Hepatocyte (in vitro differentiated cells): Measurements from ENCODE around the gene SHROOM3. TPM values are rescaled to one million over a fixed set of nuclear protein-coding genes. Genes with fewer than 3 reads are reported as not detected.

Experiments used
- DNase-seq: peaks from one replicate; pipeline ENCODE4 v3.0.0-alpha.2; 2016; ENCODE audit warnings: low spot score
- H2AFZ ChIP-seq: fragments of 200-600 bp; sonication (generic); 2 replicates; pipeline ENCODE4 v1.6.0; 2016; ENCODE audit warnings: antibody characterized with exemption, mild to moderate bottlenecking
- H3K27ac ChIP-seq: fragments of 200-600 bp; sonication (generic); 2 replicates; pipeline ENCODE4 v1.5.1; 2016; ENCODE audit warnings: mild to moderate bottlenecking
- H3K27me3 ChIP-seq: fragments of 200-600 bp; sonication (generic); 2 replicates; pipeline ENCODE4 v1.6.1; 2016
- H3K36me3 ChIP-seq: fragments of 200-600 bp; sonication (generic); replicated peaks from 2 replicates; pipeline ENCODE4 v1.5.1; 2016; ENCODE audit warnings: low read depth; ENCODE audit not compliant: insufficient read depth
- H3K4me1 ChIP-seq: fragments of 200-600 bp; sonication (generic); 2 replicates; pipeline ENCODE4 v1.5.1; 2016; ENCODE audit warnings: mild to moderate bottlenecking, moderate library complexity; ENCODE audit not compliant: insufficient read depth
- H3K4me2 ChIP-seq: fragments of 200-600 bp; sonication (generic); 2 replicates; pipeline ENCODE4 v1.6.0; 2016
- H3K4me3 ChIP-seq: fragments of 200-600 bp; sonication (generic); 2 replicates; pipeline ENCODE4 v1.5.1; 2016; ENCODE audit warnings: mild to moderate bottlenecking
- H3K79me2 ChIP-seq: fragments of 200-600 bp; sonication (generic); 2 replicates; pipeline ENCODE4 v1.6.0; 2017; ENCODE audit warnings: mild to moderate bottlenecking
- H3K9me2 ChIP-seq: fragments of 200-600 bp; sonication (generic); replicated peaks from 2 replicates; pipeline ENCODE4 v1.6.0; 2017; ENCODE audit warnings: mild to moderate bottlenecking; ENCODE audit not compliant: insufficient read depth
- H3K9me3 ChIP-seq: fragments of 200-600 bp; sonication (generic); 2 replicates; pipeline ENCODE4 v1.5.1; 2016; ENCODE audit warnings: low read depth, mild to moderate bottlenecking
- H4K20me1 ChIP-seq: fragments of 200-600 bp; sonication (generic); 2 replicates; pipeline ENCODE4 v1.6.0; 2016; ENCODE audit warnings: mild to moderate bottlenecking; ENCODE audit not compliant: insufficient read depth, poor library complexity, severe bottlenecking
- CTCF ChIP-seq: fragments of 200-600 bp; sonication (generic); IDR thresholded peaks from 2 replicates; pipeline ENCODE4 v1.5.1; 2016; ENCODE audit warnings: antibody characterized with exemption, mild to moderate bottlenecking; ENCODE audit not compliant: poor library complexity
- EZH2 ChIP-seq: fragments of 200-600 bp; sonication (generic); IDR thresholded peaks from 2 replicates; pipeline ENCODE4 v1.6.1; 2016; ENCODE audit warnings: antibody characterized with exemption, mild to moderate bottlenecking, borderline replicate concordance
- EZH2phosphoT487 ChIP-seq: fragments of 200-600 bp; sonication (generic); IDR thresholded peaks from one replicate; pipeline ENCODE4 v1.6.1; 2018; ENCODE audit warnings: antibody characterized with exemption, mild to moderate bottlenecking, low read depth, moderate library complexity; ENCODE audit not compliant: unreplicated experiment, severe bottlenecking
- WGBS: methylation state at CpG from one replicate; pipeline ENCODE4 v1.1.6; 2016; ENCODE audit warnings: low lambda C conversion rate; ENCODE audit errors: missing lambda C conversion rate; 5-methylcytosine and 5-hydroxymethylcytosine counted together
- polyA plus RNA-seq: library from polyadenylated mRNA; unstranded; fragments of >200 nt; fragmentation: Nextera tagmentation; extraction: Ambion mirVana; gene quantifications from 2 replicates; pipeline ENCODE4 v1.2.1, GENCODE V29; 2016
- total RNA-seq: library from RNA; depleted of rRNA; stranded (reverse); fragments of >200 nt; gene quantifications from 2 replicates; pipeline ENCODE4 v1.2.3, GENCODE V29; 2014

SHROOM3 gene
- total and polyA plus RNA-seq, 2 experiments from 2014 or later: 35.0 to 63.1 TPM

- H2AFZ ChIP-seq: no peak overlapping the region
- no peaks in the 10 kb centered on the region for H3K27me3 ChIP-seq
- H3K36me3 ChIP-seq: no peaks in the 10 kb centered on the region
- no peak for TF ChIP-seq EZH2phosphoT487
- TF ChIP-seq EZH2: no peak
- TF ChIP-seq CTCF: no peak
- peak overlapping the region; percentile 56 for H3K4me2 ChIP-seq
- no peaks in the 10 kb centered on the region for H3K9me2 ChIP-seq
- H3K4me1 ChIP-seq: peaks cover 31% of the 10 kb centered on the region
- peak; percentile 56 for DNase-seq
- H3K79me2 ChIP-seq: peaks cover 63% of the 10 kb centered on the region
- H3K27ac ChIP-seq: peak overlapping the region; percentile 78
- no peaks in the 10 kb centered on the region for H4K20me1 ChIP-seq
- H3K9me3 ChIP-seq: no peaks in the 10 kb centered on the region
- 66% methylated on average over 6 of the region's 6 CpGs for WGBS
- H3K4me3 ChIP-seq: no peak overlapping the region
Observed at GRCh38 chr4:76611616-76612207, 176.7 kb downstream of the SHROOM3 start.

DNA sequence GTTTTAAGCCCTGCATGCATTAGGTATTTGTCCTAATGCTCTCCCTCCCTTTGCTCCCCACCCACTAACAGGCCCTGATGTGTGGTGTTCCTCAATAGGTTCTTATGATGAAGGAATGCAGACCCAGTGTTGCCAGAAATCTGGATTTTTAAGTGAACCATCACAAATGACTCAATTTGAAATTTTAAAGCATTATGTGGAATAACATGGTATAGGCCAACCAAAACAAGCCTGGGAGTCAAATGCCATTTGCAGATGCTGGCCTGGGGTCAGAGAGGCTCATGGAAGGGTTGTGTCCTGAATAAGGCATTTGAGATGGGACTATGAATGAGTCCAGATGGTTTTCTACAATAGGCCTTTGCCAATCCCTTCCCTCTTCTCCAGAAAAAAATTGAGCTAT lies 179.6 kb downstream of the SHROOM3 start:
- Histone ChIP-seq H3K36me3 (no peaks in the 10 kb centered on the region), H3K4me3 (no peak overlapping the region), H3K9me3 (no peaks in the 10 kb centered on the region), H3K4me2 (no peak overlapping the region), H3K27ac (no peak overlapping the region), H2AFZ (no peak overlapping the region), H3K4me1 (peaks cover 21% of the 10 kb centered on the region), H3K79me2 (peaks cover 62% of the 10 kb centered on the region), H3K9me2 (no peaks in the 10 kb centered on the region), H4K20me1 (no peaks in the 10 kb centered on the region), H3K27me3 (no peaks in the 10 kb centered on the region)
- TF ChIP-seq EZH2phosphoT487 (no peak), EZH2 (no peak), CTCF (no peak)
- DNase-seq: no peak

GRCh38 chr4:76615999-76616398 lies 181.0 kb downstream of the SHROOM3 start:
- H3K9me2 ChIP-seq: no peaks in the 10 kb centered on the region
- TF ChIP-seq EZH2: no peak
- no peak for TF ChIP-seq EZH2phosphoT487
- no peak for TF ChIP-seq CTCF
- H3K4me1 ChIP-seq: peaks cover 16% of the 10 kb centered on the region
- H3K36me3 ChIP-seq: no peaks in the 10 kb centered on the region
- no peaks in the 10 kb centered on the region for H4K20me1 ChIP-seq
- peaks cover 57% of the 10 kb centered on the region for H3K79me2 ChIP-seq
- H2AFZ ChIP-seq: no peak overlapping the region
- H3K27ac ChIP-seq: no peak overlapping the region
- H3K9me3 ChIP-seq: no peaks in the 10 kb centered on the region
- no peaks in the 10 kb centered on the region for H3K27me3 ChIP-seq
- no peak overlapping the region for H3K4me3 ChIP-seq
- 73% methylated on average over 3 of the region's 3 CpGs for WGBS
- DNase-seq: no peak
- H3K4me2 ChIP-seq: no peak overlapping the region

DNA sequence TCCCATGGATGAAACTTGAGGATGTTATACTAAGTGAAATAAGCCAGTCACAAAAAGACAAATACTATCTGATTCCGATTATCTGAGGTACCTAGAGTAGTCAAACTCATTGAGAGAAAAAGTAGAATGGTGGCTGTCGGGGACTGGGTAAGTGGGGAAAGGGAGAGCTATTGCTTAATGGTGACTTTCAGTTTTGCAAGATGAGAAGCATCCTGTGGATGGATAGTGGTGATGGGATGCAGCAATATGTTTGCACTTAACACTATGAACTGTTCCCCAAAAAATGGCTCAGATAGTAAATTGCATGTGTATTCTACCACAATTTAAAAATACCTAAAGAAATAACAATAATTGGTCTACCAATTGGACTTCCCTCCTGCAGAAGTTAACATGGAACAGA lies 181.5 kb downstream of the SHROOM3 start:
- no peak for DNase-seq
- 90% methylated on average over 2 of the region's 2 CpGs for WGBS
- H3K4me2 ChIP-seq: no peak overlapping the region

More for the DNA sequence above, 181.5 kb downstream of the SHROOM3 start:
- peaks cover 57% of the 10 kb centered on the region for H3K79me2 ChIP-seq
- no peak overlapping the region for H3K4me3 ChIP-seq
- no peaks in the 10 kb centered on the region for H3K36me3 ChIP-seq
- H3K27me3 ChIP-seq: no peaks in the 10 kb centered on the region
- H3K9me2 ChIP-seq: no peaks in the 10 kb centered on the region
- no peaks in the 10 kb centered on the region for H3K9me3 ChIP-seq
- H3K27ac ChIP-seq: no peak overlapping the region
- no peak for TF ChIP-seq CTCF
- TF ChIP-seq EZH2: no peak
- TF ChIP-seq EZH2phosphoT487: no peak
- no peak overlapping the region for H2AFZ ChIP-seq
- no peaks in the 10 kb centered on the region for H4K20me1 ChIP-seq
- H3K4me1 ChIP-seq: peaks cover 14% of the 10 kb centered on the region
